ENCODE results near the gene ZMIZ1.

ZMIZ1 gene

DNA sequence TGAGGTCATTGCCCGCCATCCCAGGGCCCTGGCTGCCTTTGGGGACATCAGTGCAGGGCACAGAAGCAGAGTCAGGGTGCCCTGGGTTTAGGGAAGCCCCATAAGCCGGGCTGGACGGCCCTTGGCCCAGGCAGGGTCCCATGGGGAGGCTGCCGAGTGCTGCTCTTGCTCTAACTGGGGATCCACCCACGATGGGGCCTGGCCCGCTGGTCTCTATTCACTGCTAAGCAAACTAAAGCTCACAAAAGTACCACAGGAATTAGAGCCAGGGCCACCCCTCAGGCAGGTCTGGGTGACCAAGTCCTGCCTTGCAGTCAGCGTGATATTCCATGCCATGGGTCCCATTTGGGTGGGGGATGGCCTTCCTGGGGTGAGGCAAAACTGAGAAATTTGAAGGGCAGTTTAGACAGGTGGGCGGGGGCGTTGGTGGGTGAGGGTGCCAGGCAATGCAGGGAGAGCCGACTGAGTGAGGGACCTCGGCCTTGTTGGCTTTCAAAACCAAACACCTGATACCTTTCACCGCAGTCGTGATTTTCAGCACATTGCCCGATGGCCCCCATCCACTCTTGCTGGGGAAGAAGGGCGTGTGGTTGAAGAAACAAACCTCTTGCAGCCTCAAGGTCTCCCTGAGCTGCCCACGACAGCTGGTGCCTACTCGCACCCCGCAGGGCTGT is 185.7 kb downstream of the ZMIZ1 start:
- no peak for DNase-seq

DNA sequence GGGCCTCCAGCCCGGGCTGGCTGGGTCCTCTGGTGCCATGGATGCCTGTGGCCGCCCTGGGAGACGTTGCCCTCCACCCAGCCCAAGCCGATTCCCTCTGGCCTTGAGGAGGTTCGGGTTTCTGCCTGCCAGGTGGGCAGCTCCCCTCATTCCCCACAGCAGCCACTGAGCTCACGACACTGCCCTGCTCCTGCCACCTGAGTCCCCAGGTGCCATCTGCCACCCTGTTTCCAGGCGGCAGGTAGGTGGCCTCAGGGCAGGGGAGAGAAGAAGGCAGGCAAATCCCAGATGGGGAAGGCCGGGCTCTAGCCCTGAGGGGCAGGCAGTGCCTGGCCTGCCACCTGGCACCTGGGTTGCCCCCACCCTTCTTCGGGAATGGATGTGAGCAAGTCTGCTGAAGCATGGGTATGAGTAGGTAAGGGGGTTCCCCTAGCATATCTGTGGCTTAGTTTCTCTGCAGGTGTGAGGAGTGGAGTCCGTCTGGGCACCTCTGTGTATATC is 186.3 kb downstream of the ZMIZ1 start:
- no peak for DNase-seq

DNA sequence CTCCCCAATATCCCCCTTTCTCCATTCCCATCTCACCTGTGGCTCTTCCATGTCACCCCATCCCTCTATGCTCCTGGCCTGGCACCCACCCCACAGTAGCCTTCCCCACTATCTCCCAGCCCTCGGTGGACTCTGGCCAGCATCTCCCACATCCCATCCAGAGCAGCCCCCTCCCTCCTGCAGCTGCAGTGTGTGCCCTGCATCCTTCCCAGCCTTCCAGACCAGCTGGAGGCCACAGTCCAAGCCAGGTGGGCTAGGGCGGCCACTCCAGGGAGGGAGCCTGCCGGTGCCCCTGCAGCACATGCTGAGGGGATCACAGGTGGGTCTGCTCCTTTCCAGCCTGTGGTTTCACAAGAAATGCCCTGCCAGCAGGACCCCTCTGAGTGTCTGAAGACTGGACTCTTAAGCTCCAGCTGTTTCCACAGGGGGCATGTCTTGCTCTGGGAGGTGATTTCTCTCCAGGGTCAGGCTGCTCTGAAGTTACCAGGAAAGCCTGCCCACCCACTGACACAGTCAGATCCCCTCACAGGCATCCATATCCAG is 187.6 kb downstream of the ZMIZ1 start:
- DNase-seq: no peak

DNA sequence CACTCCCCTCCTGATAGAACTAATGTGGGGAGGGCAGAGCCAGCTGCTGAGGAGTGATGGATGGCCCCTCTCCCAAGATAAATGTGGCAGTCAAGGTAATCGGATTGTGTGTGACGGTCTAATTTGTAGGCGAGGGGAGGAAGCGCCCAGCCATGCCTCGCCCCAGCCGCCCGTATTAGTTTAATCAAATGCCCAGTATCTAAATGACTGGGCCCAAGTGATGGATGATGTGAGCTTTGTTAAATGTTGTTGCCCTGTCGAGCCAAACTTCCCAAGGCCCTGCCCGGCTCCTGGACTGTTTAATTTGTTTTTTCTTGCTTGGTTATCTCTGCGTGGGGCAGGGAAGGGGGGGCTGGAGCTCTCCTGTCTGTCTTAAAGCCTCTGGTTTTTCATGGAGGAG is 190.1 kb downstream of the ZMIZ1 start:
- no peak for DNase-seq

DNA sequence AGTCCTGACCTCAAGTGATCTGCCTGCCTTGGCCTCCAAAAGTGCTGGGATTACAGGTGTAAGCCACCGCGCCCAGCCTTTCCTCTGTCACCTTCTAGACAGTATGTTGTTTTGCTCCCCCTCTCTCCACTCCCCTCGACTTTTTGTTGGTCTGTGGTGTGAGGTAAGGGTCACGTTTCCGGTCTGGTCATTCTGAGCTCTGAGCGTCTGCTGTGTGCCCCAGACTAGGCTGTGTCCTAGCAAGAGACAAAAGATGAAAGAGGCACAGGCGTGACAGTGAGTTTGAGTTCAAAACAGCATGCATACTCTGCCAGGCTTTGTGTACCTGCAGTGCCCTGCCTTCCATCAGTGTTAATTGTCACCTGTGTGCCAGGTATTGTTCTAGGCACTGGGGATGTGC is 191.1 kb downstream of the ZMIZ1 start:
- no peak for DNase-seq

DNA sequence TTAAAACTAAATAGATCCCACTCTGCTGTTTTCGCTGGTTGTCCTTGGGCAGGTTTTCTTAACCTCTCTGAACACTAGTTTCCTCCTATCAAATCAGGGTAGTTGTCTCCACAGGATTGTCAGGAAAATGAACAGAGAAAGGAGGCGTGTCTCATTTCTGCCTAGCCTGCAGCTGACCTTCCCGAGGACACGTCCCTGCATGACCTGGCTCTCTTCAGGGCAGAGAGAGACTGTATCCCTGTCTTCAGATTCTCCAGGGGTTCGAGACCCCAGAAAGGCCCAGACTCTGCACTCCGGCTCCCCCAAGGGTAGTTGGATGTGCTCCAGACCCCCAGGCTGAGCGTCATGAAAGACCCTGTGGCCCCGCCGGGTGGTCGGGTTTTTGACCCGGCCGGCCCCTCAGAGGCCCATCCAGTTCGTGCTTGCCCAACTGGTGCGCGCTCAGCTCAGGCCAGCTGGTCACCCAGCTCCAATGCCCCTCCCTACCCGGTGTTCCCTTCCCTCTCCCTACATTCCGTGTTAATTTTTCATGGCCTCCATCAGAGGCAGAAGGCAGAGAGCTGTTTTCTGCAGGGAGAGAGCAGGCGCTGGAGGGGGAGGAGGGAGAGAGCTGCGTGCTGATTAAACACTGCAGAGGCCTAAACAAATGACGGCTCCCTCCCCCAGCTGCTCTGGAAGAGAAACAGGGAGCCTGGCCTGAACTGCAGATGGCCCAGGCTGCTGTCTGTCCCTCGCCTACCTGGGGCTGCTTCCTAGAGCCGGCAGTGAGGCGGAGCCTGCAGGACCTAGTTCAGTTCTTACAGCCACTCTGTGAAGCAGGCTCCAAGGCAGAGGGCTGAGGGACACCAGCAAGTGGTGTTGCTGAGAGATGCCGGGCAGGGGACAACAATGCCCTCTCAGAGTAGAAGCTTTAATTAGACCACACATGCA is 192.3 kb downstream of the ZMIZ1 start:
- DNase-seq: no peak

DNA sequence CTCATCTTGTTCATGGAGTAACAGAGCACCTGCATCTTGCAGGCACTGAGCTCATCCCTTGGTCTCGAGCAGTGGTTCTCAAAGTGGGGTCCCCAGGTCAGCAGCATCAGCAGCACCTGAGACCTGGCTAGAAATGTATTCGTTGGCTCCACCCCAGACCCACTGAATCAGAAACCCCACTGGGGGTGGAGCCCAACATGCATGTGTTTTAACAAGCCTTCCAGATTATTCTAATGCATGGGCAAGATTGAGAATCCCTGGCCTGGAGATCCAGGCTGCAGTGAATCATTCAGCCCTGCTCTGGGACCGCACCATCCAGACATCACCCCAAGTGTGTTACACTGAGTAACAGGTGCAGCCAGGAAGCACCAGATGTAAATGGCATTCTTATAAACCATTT is 193.4 kb downstream of the ZMIZ1 start:
- no peak for DNase-seq

DNA sequence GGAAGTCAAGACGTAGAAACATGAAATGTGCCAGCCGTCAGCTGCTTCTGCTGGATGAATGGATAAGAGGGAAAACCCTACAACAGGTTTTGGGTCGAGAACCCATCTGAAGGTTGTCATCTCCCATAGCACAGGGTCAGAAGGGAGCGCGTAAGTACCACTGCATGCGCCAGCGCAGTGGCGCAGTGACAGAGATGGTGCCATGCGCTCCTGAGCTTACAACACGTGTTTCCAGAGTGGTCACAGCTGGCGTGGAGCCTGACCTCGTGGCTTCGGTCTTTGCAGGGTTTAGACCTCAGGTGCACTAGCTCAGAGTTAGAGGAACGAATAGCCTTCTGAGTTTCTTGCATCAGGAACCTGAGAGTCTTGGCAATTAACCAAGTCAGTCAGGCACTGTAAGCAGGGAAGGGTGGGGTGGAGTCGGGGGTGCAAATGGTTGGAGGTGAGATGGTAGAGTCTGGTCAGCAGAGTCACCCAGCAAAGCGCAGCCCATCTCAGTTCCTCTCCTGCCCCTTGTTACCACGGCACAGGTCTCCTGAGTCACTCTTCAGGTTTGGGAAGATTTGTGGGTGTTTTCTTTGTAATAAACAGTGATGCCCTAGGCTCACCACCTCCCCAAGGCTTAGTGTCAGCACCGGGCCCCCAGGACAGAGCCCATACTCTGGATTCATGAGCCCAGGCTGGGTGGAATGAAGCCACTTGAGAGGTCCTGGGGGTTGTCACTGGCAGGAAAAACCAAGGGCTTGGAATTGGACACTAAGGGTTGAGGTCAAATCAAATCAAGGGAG is 194.4 kb downstream of the ZMIZ1 start:
- DNase-seq: no peak

DNA sequence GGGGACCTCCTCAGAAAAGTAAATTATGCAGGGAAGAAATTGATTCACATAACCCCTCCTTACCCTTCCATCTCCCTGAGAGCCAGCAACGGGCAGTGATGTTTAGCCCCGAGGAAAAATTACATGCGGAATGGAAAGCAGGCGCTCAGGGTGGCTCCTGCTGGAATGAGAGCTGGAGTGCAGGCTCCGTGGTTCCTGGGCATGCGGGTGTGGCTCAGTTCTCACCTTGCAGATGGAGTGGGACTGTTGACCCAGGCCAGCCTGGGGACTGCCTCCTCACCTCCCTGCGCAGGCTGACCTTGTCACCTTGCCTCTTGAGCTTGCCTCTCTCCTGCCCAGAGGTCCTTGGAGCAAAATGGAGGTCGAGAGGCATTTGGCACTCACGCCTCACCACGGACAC is 195.2 kb downstream of the ZMIZ1 start:
- DNase-seq: no peak

DNA sequence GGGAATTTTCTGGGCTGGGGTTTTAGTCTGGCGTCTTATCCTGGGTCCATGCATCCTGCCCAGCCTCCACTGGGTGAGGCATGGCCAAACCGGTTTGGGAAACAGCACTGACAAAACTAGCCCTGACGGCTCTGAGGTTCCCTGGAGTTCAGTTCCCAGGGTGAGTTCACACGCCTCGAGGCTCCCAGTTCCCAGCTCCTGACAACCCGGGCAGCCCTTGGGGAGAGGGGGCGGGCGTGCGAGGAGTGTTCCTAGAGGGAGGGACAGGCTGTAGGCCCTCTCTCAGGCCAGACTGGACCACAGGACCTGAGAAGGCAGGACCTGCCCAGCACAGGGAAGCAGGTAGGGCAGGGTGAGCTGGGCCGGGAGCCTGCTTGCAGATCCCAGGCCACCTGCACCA is 196.2 kb downstream of the ZMIZ1 start:
- no peak for DNase-seq

DNA sequence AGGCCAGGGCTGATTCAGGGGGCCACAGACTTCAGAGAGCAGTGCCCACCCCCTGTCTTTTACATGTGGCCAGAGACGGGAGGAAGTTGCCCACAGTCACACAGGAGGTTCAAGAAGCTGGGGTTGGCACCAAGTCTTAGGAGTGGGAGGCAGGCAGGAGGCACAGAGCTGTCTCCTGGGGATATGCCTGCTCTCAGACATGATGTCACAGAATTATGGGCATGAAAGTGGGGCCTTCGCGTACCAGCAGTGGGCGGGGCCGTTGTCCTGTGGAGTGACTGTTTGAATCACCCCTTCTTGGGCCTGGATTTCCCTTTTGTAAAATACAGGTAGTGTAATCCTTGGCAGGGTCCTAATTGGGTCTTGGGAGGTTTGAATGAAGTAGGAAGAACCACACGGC is 197.3 kb downstream of the ZMIZ1 start:
- no peak for DNase-seq

DNA sequence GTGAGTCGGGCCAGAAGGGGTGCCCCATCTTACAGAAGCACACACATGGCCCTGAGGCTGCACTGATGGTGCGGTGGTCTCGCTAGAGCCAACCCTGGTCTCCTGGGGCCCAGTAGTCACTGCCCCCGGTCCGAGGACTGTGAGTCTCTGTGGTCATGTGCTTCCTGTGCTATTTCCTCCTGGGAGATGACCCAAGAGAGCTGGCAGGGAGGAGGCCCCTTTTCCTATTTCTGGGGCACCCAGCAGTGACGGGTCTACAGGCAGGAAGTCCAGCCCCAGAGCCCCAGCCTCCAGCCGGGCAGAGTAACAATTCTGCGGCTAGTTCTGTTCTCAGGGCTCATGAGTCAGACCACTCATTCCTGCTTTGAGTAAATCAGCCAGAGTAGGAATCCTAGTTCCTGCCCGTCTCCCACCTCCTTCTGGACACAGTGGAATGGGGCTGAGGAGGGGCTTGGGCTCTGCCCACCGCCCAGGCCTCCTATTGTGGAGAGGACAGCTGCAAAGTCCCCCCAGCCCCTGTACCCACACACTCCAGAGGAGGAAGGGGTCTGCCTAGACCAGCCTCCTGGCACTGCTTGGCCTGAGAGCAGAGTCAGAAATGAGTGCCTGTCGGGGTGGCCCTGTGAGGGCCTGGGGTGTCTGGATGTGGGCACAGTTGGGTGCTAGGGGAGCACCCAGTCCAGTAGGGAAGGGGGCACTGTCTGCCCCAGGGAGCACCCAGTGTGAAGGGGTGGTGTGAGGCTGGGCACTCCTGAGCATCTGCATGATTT is 198.0 kb downstream of the ZMIZ1 start:
- DNase-seq: no peak

DNA sequence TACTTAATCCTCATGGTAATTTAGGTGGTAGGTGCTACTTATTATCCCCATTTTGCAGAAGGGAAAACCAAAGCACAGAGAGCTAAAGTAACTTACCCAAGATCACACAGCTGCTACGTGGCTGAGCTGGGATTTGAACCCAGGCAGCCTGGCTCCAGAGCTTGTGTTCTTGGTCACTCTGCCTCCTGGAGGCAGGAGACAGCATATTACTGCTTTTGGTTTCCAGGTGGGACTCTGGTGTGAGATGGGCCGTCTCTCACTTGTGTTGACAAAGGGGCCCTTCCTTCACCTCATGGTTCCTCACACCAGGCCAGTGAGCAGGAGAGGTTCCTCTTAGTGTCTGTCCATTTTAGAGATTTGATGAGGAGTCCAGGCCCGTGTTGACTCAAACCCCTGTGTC is 198.7 kb downstream of the ZMIZ1 start:
- no peak for DNase-seq

DNA sequence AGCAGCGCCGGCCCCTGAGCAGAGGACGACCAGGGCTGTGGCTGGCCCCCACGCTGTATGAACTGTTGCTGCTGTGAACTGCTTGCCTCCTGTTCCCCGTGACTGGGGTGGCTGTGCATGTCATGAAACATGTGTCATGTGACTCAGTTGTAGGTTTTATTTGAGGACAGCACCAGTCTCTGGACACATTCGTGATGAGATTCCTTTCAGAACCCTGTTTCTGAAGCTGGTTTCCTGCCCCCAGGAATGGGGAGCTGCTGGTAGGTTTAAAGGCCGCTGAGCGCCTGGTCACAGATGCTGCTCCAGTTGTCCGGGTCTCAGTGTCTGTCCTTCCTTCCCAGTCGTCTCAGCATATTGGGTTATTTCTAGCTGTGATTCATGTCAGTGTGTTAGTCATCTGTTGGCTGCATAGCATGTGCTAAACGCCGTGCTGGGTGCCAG is 199.4 kb downstream of the ZMIZ1 start:
- no peak for DNase-seq

DNA sequence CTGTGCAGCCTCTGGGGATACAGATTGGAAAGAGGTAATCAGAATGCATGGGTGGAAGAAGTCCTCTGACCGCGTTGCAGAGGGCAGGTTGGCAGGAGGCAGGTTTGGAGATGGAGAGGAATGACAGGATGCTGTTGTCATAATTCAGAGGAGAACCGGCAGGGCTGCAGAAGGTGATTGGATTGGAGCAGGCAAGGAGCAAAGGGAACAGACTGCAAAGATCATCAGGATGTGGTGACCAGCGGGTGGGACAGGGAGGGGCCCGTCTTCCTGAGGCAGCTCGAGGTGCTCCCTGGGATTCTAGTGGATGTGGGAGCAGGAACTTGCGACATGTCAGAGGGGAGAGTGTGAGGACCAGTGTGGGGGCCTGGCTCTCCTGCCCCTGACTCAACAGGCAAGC is 200.0 kb downstream of the ZMIZ1 start:
- no peak for DNase-seq

DNA sequence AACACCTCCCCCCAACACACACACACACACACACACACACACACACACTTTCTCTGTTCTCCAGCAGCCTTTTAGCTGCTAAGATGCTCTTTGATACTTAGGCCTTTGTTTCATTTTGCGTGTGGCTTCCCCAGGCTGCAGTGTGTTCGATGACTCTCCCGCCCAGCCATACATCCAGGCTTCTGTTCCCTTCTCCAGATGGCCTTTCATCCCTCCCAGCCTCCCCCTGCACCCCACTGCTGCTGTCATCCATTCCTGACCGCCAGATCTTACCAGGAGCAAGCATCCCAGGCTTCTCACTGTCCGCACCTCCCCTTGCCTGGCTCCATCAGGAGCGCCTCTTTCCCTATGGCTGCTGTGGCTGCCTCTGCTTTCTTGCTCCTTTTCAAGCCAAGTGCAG is 200.7 kb downstream of the ZMIZ1 start:
- no peak for DNase-seq

DNA sequence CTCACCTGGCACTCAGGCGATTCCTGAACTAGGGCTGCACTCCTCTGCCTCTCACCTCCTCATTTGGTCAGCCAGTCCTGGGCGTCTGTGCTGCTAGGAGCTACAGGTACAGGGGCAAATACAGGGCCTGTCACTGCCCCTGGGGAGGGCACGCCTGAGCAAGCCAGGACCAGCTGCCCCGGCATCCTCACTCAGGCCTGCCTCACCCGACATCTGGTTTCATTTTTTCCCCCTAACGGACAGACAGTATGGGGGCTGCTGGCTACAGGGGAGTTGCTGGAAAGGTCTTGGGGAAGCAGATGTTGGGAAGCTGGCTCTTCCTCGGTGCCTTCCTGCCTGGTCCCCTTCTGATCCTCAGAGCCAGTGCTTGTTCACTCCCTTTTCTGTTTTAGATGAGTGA is 201.2 kb downstream of the ZMIZ1 start:
- no peak for DNase-seq

DNA sequence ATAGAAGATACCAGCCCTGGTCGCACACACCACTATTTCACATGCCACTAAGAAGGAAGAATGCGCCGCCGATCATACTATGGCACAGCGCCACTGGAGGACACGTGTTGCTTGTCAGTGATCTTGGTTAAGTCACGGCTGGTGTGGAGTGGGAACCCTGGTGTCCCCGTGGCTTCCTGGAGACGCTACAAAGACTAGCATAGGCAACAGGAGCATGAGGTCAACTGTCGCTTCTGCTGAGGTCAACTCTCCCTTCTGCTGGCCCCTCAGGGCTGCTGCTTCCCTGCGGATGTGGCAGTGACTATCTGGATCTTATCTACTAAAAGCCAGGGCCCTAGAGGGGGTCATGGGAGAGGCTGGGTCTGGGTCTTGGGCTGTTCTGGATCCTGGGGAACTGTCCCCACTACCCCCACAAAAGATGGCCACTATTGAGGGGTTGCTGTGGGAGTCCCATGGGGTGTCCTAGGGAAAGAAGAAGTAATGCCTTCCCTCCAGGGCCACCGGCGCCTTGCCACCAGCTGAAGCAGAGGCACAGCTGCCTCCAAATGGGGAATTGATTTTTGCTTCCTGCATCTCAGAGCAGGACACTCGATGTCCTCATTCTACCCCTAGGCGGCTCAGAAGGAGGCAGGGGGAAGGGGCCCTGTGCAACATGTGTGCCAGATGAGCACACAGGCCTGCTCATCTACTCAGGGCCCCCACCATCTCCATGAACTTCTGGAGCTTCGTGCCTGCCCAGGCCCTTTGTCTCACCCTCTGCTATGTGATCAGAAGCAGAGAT is 201.9 kb downstream of the ZMIZ1 start:
- no peak for DNase-seq

DNA sequence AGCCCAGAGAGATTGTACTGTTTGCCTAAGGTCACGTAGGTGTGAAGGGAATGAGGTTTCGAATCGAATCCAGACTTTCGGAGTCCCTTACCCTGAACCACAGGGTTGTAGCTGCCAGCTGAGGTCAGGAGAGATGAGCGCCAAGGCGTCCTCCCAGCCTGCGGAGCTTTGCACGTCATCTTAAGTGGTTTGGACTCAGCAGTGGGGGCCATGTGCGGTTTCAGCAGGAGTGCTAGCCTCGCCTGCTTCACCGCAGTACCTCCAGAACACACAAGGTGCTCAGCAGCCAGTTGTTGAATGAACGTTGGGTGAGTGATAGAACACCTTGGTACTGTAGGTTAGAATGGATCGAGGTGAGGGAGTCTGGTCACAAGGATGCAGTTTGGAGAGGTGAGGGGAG is 203.6 kb downstream of the ZMIZ1 start:
- no peak for DNase-seq

DNA sequence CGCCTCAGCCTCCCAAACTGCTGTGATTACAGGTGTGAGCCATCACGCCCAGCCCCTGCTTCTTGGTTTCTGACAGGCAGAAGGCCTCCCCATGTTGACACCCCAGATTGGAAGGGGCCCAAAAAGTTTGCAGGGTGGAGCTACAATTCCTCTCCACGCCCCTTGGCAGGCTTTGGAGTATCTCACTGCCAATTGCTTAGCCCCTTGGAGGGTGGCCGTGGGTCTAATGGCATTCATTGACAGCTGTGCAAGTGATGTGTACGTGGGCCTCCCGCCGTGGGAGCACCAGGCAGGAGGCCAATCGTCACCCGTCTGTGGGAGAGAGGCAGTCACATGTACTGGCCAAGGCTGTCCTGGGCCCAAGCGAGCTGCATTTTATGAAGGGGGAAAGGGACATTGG is 204.8 kb downstream of the ZMIZ1 start:
- DNase-seq: no peak
